Panc1 (cell line): ENCODE results near the gene DNM3. TPM values are rescaled to one million over a fixed set of nuclear protein-coding genes. Genes with fewer than 3 reads are reported as not detected.

Experiments used
- ATAC-seq: fragments of 200-7000 bp; cut with Tn5 transposase; 2 replicates; pipeline ENCODE4 v1.9.1; 2020; ENCODE audit warnings: mild to moderate bottlenecking, moderate library complexity
- BruUV-seq: library from RNA; stranded (reverse); fragments of 400-500 nt; replicated peaks from 2 replicates; lab custom pipeline; 2021; lab: Mats Ljungman, UMichigan
- CTCF ChIA-PET: fragments of 300-600 bp; sonication (Branson Sonifier 250); formaldehyde crosslinking; loops from one replicate; lab custom pipeline; 2022; ENCODE audit warnings: antibody characterized with exemption; lab: Charles Lee
- POLR2A ChIA-PET: fragments of 300-600 bp; sonication (Branson Sonifier 250); formaldehyde crosslinking; loops from one replicate; lab custom pipeline; 2022; ENCODE audit warnings: antibody characterized with exemption; lab: Charles Lee
- DNase-seq: peaks from one replicate; pipeline ENCODE4 v3.0.0-alpha.2; 2010; ENCODE audit warnings: low read depth, low spot score
- H3K27ac ChIP-seq: 2 replicates; pipeline ENCODE4 v1.5.1; 2011; ENCODE audit warnings: mild to moderate bottlenecking, low read length, inconsistent platforms
- H3K27me3 ChIP-seq: fragments of 200-500 bp; sonication (Bioruptor generic); 2 replicates; pipeline ENCODE4 v1.6.0; 2014; ENCODE audit warnings: low read length, inconsistent platforms; ENCODE audit not compliant: control insufficient read depth, insufficient read depth
- H3K36me3 ChIP-seq: fragments of 200-500 bp; sonication (Bioruptor generic); 2 replicates; pipeline ENCODE4 v1.5.1; 2014; ENCODE audit warnings: inconsistent platforms, mild to moderate bottlenecking, low read length, moderate library complexity; ENCODE audit not compliant: control insufficient read depth, insufficient read depth
- H3K4me1 ChIP-seq: 2 replicates; pipeline ENCODE4 v1.5.1; 2011; ENCODE audit warnings: inconsistent platforms, mild to moderate bottlenecking, low read length, moderate library complexity; ENCODE audit not compliant: control insufficient read depth, insufficient read depth
- H3K4me3 ChIP-seq, 2 experiments: 2 replicates each; pipeline ENCODE4 v1.5.1; 2011 to 2012; ENCODE audit warnings: low read depth in 2 of 2, low read length in 2 of 2, mild to moderate bottlenecking in 2 of 2, inconsistent platforms in 1 of 2, moderate library complexity in 1 of 2
- H3K9me3 ChIP-seq: fragments of 200-500 bp; sonication (Bioruptor generic); 2 replicates; pipeline ENCODE4 v1.5.1; 2014; ENCODE audit warnings: low read depth, mild to moderate bottlenecking, inconsistent platforms, low read length, moderate library complexity; ENCODE audit not compliant: control insufficient read depth, insufficient read depth
- POLR2AphosphoS5 ChIP-seq: IDR thresholded peaks from 2 replicates; pipeline ENCODE4 v1.6.1; 2012; ENCODE audit warnings: mild to moderate bottlenecking, low read depth, low read length, moderate library complexity
- TCF7L2 ChIP-seq: IDR thresholded peaks from 2 replicates; pipeline ENCODE4 v1.6.1; 2011; ENCODE audit warnings: mild to moderate bottlenecking, low read depth, low read length, inconsistent platforms
- in situ Hi-C: cut with HindIII; loops from 2 replicates; pipeline ENCODE4 v1.10.0; 2016; ENCODE audit warnings: low sequenced_read_pairs, low pct_unique_long_range_greater_than_20kb
- intact Hi-C: fragments of 100-400 bp; cut with micrococcal nuclease; formaldehyde crosslinking; loops from one replicate; pipeline ENCODE4 v1.10.0; 2022; ENCODE audit not compliant: unreplicated experiment
- total RNA-seq: library from RNA; stranded (reverse); gene quantifications from one replicate; pipeline ENCODE4 v1.2.1, GENCODE V29; 2021; ENCODE audit not compliant: unreplicated experiment
- TF ChIP-seq, protein P1 (sequence below): fragments of 450-650 bp; IDR thresholded peaks from 2 replicates; pipeline ENCODE4 v1.5.1; 2017; ENCODE audit warnings: mild to moderate bottlenecking
- TF ChIP-seq, protein P2 (sequence below), 2 experiments: IDR thresholded peaks; 2 replicates each; pipeline ENCODE4 v1.6.1; 2011 to 2012; ENCODE audit warnings: low read depth in 2 of 2, control low read depth in 1 of 2, low read length in 1 of 2, mild to moderate bottlenecking in 1 of 2, moderate library complexity in 1 of 2; ENCODE audit not compliant: insufficient read depth in 1 of 2

Gene DNM3
- total RNA-seq, 1 experiment from 2014 or later, result 0.46 TPM

DNA sequence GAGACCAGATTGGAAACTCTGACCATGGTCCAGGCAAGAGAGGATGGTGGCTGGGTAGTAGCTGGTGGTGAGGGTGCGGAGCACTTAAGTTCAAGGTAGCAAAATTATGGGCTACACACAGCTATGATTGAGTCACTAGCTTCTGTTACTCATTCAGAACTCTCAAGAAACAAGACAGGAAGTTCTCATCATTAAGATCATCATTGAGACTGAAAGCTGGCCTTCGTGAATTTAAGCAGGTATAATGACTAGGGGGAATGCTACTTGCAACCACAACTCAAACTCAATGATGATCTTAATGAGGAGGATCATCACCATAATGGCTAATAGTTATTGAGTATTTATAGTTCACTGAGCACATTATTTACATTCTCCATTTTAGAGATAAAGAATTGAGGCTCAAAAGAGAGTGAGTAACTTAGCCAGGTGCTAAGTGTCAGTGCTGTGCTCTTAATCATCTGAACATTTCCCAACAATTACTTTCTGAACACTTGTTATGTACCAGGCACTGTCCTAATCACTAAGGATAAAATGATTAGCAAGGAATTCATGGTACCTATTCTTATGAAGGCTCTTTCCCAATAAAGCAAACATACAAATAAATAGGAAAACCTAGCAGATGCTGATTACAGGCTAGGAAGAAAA lies 292.9 kb downstream of the DNM3 start:
- Histone ChIP-seq H3K27me3 (no peaks in the 10 kb centered on the region), H3K4me3 (no peak overlapping the region), H3K9me3 (peaks cover 1% of the 10 kb centered on the region; the same call in 1 of the 2 replicates), H3K4me1 (peaks cover 13% of the 10 kb centered on the region), H3K36me3 (no peaks in the 10 kb centered on the region), H3K27ac (peak overlapping the region; percentile 83; the same call in 1 of the 2 replicates)
- intact Hi-C loops (no loop called here), in situ Hi-C loops (no loop called here)
- ATAC-seq (no peak), DNase-seq (no peak)
- BruUV-seq, result no TSS peak
- TF ChIP-seq TCF7L2 (no peak), POLR2AphosphoS5 (no peak)
- TF ChIP-seq, protein P1, sequence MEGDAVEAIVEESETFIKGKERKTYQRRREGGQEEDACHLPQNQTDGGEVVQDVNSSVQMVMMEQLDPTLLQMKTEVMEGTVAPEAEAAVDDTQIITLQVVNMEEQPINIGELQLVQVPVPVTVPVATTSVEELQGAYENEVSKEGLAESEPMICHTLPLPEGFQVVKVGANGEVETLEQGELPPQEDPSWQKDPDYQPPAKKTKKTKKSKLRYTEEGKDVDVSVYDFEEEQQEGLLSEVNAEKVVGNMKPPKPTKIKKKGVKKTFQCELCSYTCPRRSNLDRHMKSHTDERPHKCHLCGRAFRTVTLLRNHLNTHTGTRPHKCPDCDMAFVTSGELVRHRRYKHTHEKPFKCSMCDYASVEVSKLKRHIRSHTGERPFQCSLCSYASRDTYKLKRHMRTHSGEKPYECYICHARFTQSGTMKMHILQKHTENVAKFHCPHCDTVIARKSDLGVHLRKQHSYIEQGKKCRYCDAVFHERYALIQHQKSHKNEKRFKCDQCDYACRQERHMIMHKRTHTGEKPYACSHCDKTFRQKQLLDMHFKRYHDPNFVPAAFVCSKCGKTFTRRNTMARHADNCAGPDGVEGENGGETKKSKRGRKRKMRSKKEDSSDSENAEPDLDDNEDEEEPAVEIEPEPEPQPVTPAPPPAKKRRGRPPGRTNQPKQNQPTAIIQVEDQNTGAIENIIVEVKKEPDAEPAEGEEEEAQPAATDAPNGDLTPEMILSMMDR, result no peak
- TF ChIP-seq, protein P2, sequence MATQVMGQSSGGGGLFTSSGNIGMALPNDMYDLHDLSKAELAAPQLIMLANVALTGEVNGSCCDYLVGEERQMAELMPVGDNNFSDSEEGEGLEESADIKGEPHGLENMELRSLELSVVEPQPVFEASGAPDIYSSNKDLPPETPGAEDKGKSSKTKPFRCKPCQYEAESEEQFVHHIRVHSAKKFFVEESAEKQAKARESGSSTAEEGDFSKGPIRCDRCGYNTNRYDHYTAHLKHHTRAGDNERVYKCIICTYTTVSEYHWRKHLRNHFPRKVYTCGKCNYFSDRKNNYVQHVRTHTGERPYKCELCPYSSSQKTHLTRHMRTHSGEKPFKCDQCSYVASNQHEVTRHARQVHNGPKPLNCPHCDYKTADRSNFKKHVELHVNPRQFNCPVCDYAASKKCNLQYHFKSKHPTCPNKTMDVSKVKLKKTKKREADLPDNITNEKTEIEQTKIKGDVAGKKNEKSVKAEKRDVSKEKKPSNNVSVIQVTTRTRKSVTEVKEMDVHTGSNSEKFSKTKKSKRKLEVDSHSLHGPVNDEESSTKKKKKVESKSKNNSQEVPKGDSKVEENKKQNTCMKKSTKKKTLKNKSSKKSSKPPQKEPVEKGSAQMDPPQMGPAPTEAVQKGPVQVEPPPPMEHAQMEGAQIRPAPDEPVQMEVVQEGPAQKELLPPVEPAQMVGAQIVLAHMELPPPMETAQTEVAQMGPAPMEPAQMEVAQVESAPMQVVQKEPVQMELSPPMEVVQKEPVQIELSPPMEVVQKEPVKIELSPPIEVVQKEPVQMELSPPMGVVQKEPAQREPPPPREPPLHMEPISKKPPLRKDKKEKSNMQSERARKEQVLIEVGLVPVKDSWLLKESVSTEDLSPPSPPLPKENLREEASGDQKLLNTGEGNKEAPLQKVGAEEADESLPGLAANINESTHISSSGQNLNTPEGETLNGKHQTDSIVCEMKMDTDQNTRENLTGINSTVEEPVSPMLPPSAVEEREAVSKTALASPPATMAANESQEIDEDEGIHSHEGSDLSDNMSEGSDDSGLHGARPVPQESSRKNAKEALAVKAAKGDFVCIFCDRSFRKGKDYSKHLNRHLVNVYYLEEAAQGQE (IDR thresholded peaks at IDR 0.05; ENCODE audit: insufficient read depth in 1 of 2, low read depth in 2 of 2, low read length in 1 of 2), result no peak
- ChIA-PET POLR2A (no interaction called here), CTCF (interaction anchor here (0.5 kb wide), 1 partner anchor 148 kb away, joined by 4 read pairs; no protein-coding TSS in a partner anchor)

DNA sequence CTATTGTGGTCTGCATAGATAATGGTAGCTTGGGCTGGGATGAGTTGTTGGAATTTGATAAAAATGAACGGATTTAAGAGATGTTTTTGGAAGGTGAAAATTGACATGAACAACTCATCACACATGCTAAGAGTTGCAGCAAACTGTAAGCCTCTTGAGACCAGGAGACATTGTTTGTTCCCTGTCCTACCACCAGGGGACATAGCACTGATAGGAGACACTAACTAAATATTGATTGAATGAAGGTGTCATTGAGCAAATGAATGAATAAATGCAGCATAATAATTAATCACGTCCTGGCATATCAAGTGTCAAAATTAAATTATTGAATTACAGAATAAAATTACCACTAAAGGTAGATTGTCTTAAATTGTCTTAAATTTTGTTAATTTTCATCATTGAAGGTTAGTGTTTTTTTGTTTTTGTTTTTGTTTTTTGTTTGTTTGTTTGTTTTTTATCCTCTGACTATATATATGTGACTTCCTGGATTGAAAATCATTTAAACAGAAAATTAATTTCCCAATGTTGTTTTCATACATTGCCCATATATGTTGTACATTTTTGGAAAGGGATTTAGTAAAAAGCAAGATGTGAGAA lies 293.9 kb downstream of the DNM3 start:
- CTCF ChIA-PET, result no interaction called here

More for the DNA sequence above, 293.9 kb downstream of the DNM3 start:
- DNase-seq (no peak), ATAC-seq (no peak)
- BruUV-seq, result no TSS peak
- Histone ChIP-seq H3K27ac (peak overlapping the region; percentile 83; the same call in 1 of the 2 replicates), H3K4me1 (peaks cover 13% of the 10 kb centered on the region), H3K36me3 (no peaks in the 10 kb centered on the region), H3K27me3 (no peaks in the 10 kb centered on the region), H3K9me3 (no peaks in the 10 kb centered on the region; the same call in 1 of the 2 replicates), H3K4me3 (no peak overlapping the region)
- TF ChIP-seq POLR2AphosphoS5, result no peak
- TF ChIP-seq, protein P1, result peak; percentile 46; the same call in 1 of the 2 replicates
- POLR2A ChIA-PET, result interaction anchor here (0.6 kb wide), 1 partner anchor 159 kb away, joined by 3 read pairs; no protein-coding TSS in a partner anchor
- intact Hi-C loops, result no loop called here
- in situ Hi-C loops, result no loop called here
